ENCODE data around the gene HM13. TPM values are rescaled to one million over a fixed set of nuclear protein-coding genes. Genes with fewer than 3 reads are reported as not detected.

HM13 gene
- total and polyA plus RNA-seq, 2 of the 13 experiments (the other 11 are each of a cell fraction or from before 2014, with no cell fraction given): 118 to 243 TPM

GRCh38 chr20:31608251-31608945 is 94.2 kb downstream of the HM13 start (continued):
- TF ChIP-seq FOXJ3 (CRISPR knock-in tag; IDR thresholded peaks at IDR 0.05; ENCODE audit: borderline replicate concordance): peak; percentile 89
- peak; percentile 76; the same call in 1 of the 2 replicates for TF ChIP-seq ZNF335 (CRISPR knock-in tag; IDR thresholded peaks at IDR 0.05)
- peak; percentile 96 for TF ChIP-seq ZHX1 (CRISPR knock-in tag; IDR thresholded peaks at IDR 0.05; ENCODE audit: low read depth)
- peak; percentile 99 for TF ChIP-seq RBM39 (IDR thresholded peaks at IDR 0.05; ENCODE audit: low read depth, low read length, poor library complexity, severe bottlenecking)
- peak; percentile 98 for TF ChIP-seq MXD3 (CRISPR knock-in tag; IDR thresholded peaks at IDR 0.05)
- TF ChIP-seq KMT2A (CRISPR knock-in tag; IDR thresholded peaks at IDR 0.05): peak; percentile 96
- no peak for TF ChIP-seq NBN (conservative IDR thresholded peaks at IDR 0.05)
- TF ChIP-seq ZNF441 (CRISPR knock-in tag; IDR thresholded peaks at IDR 0.05; ENCODE audit: borderline replicate concordance): peak; percentile 80; the same call in 1 of the 2 replicates
- TF ChIP-seq NR3C1 (CRISPR knock-in tag; IDR thresholded peaks at IDR 0.05): no peak
- TF ChIP-seq ZFP36L1 (CRISPR knock-in tag; IDR thresholded peaks at IDR 0.05): peak; percentile 98; the same call in 1 of the 2 replicates
- TF ChIP-seq SP1 (IDR thresholded peaks at IDR 0.05): no peak
- peak; percentile 89 for TF ChIP-seq SP1 (CRISPR knock-in tag; IDR thresholded peaks at IDR 0.05)
- peak; percentile 93; the same call in 1 of the 2 replicates for TF ChIP-seq FLYWCH1 (CRISPR knock-in tag; IDR thresholded peaks at IDR 0.05)
- TF ChIP-seq RORA (CRISPR knock-in tag; IDR thresholded peaks at IDR 0.05): peak; percentile 90; the same call in 1 of the 2 replicates
- peak; percentile 98 for TF ChIP-seq NKX3-1 (CRISPR knock-in tag; IDR thresholded peaks at IDR 0.05)
- TF ChIP-seq ZNF841 (CRISPR knock-in tag; IDR thresholded peaks at IDR 0.05; ENCODE audit: borderline replicate concordance): peak; percentile 89
- peak; percentile 99 for TF ChIP-seq ZNF331 (CRISPR knock-in tag; IDR thresholded peaks at IDR 0.05)
- TF ChIP-seq ZBTB3 (CRISPR knock-in tag; IDR thresholded peaks at IDR 0.05; ENCODE audit: borderline replicate concordance, low read depth): peak; percentile 97
- TF ChIP-seq ELF4 (CRISPR knock-in tag; IDR thresholded peaks at IDR 0.05; ENCODE audit: borderline replicate concordance): peak; percentile 92
- peak; percentile 13; the same call in 1 of the 2 replicates for TF ChIP-seq CHD4 (IDR thresholded peaks at IDR 0.05; ENCODE audit: borderline replicate concordance, low read length)
- TF ChIP-seq ZMAT5 (CRISPR knock-in tag; IDR thresholded peaks at IDR 0.05; ENCODE audit: borderline replicate concordance, low read depth): no peak
- TF ChIP-seq KDM5B (CRISPR knock-in tag; IDR thresholded peaks at IDR 0.05; ENCODE audit: borderline replicate concordance): peak; percentile 99; the same call in 1 of the 2 replicates
- TF ChIP-seq HMGXB4 (CRISPR knock-in tag; IDR thresholded peaks at IDR 0.05; ENCODE audit: borderline replicate concordance in 1 of 2, low read depth in 1 of 2): peak; percentile 86 to 92
- TF ChIP-seq ZNF432 (CRISPR knock-in tag; IDR thresholded peaks at IDR 0.05; ENCODE audit: borderline replicate concordance): no peak
- TF ChIP-seq RFX5 (IDR thresholded peaks at IDR 0.05; ENCODE audit: low read depth, low read length): peak; percentile 65; the same call in 1 of the 2 replicates
- TF ChIP-seq TAF1 (CRISPR knock-in tag; IDR thresholded peaks at IDR 0.05): peak; percentile 90

Measured in HepG2 (cell line).